Subcutaneous abdominal adipose tissue (tissue), 5 donors: ENCODE measurements around the gene OPN4.

Experiments used
- H3K27ac ChIP-seq: one replicate; pipeline ENCODE4 v1.7.0; 2013; ENCODE audit warnings: low read depth, mild to moderate bottlenecking, inconsistent platforms, low read length, moderate library complexity
- H3K27me3 ChIP-seq, 5 donors: one replicate each; pipeline ENCODE4 v1.7.0; 2013; ENCODE audit warnings: low read length in 5 of 5, inconsistent platforms in 1 of 5; ENCODE audit not compliant: control insufficient read depth in 5 of 5, insufficient read depth in 4 of 5
- H3K36me3 ChIP-seq, 5 donors: one replicate each; pipeline ENCODE4 v1.7.0; 2013; ENCODE audit warnings: low read length in 5 of 5; ENCODE audit not compliant: control insufficient read depth in 5 of 5, insufficient read depth in 5 of 5
- H3K4me1 ChIP-seq, 5 donors: one replicate each; pipeline ENCODE4 v1.7.0; 2013; ENCODE audit warnings: low read length in 5 of 5, mild to moderate bottlenecking in 3 of 5, moderate library complexity in 1 of 5; ENCODE audit not compliant: control insufficient read depth in 5 of 5, insufficient read depth in 5 of 5
- H3K4me3 ChIP-seq, 5 donors: one replicate each; pipeline ENCODE4 v1.7.0; 2013; ENCODE audit warnings: low read length in 5 of 5, low read depth in 1 of 5
- H3K9ac ChIP-seq, 5 donors: one replicate each; pipeline ENCODE4 v1.7.0; 2013; ENCODE audit warnings: low read length in 5 of 5, mild to moderate bottlenecking in 4 of 5, moderate library complexity in 3 of 5
- H3K9me3 ChIP-seq, 5 donors: one replicate each; pipeline ENCODE4 v1.7.0; 2013; ENCODE audit warnings: low read length in 5 of 5; ENCODE audit not compliant: control insufficient read depth in 5 of 5
- donor health status: healthy.
- donor health status: healthy.
- donor health status: healthy.
- donor health status: healthy.
- donor health status: healthy.

OPN4 gene

GRCh38 chr10:86715156-86715795, 60.9 kb downstream of the OPN4 start:
- H3K4me1 ChIP-seq: peaks cover 0 to 16% (median 14%) of the 10 kb centered on the region in 5 donors
- H3K36me3 ChIP-seq: no peaks in the 10 kb centered on the region
- H3K27me3 ChIP-seq: peaks cover 0 to 4% (median 0%) of the 10 kb centered on the region in 5 donors
- no peak overlapping the region for H3K4me3 ChIP-seq
- H3K9me3 ChIP-seq: no peaks in the 10 kb centered on the region
- no peak overlapping the region for H3K27ac ChIP-seq
- H3K9ac ChIP-seq: no peak overlapping the region

- Histone ChIP-seq H3K4me1 (peaks cover 0 to 11% (median 10%) of the 10 kb centered on the region in 5 donors), H3K27ac (no peak overlapping the region)
Measured at GRCh38 chr10:86715836-86716235, 61.5 kb downstream of the OPN4 start.

More at GRCh38 chr10:86715836-86716235, 61.5 kb downstream of the OPN4 start:
- H3K9ac ChIP-seq: no peak overlapping the region
- no peak overlapping the region for H3K4me3 ChIP-seq
- peaks cover 0 to 4% (median 0%) of the 10 kb centered on the region in 5 donors for H3K27me3 ChIP-seq
- no peaks in the 10 kb centered on the region for H3K36me3 ChIP-seq
- H3K9me3 ChIP-seq: no peaks in the 10 kb centered on the region
